GM12878 (cell line): ENCODE measurements around the gene ART3. TPM values are rescaled to one million over a fixed set of nuclear protein-coding genes. Genes with fewer than 3 reads are reported as not detected.
A peak's percentile ranks its signal among the peaks of the same experiment; 100 is the strongest.

Source experiments
- ATF2 ChIP-seq: IDR thresholded peaks from 2 replicates; pipeline ENCODE4 v1.6.1; 2012; ENCODE audit warnings: low read length, inconsistent platforms
- BCL11A ChIP-seq: IDR thresholded peaks from 2 replicates; pipeline ENCODE4 v1.6.1; 2011; ENCODE audit warnings: low read depth, low read length
- CHD4 ChIP-seq: fragments of 200-600 bp; sonication (generic); IDR thresholded peaks from 2 replicates; pipeline ENCODE4 v1.6.1; 2016; ENCODE audit warnings: mild to moderate bottlenecking
- CTCF ChIP-seq, 3 experiments: IDR thresholded peaks in 2 of 3; conservative IDR thresholded peaks in 1 of 3; 2 replicates each; pipeline ENCODE4 v1.5.1; 2011; ENCODE audit warnings: low read depth in 3 of 3, low read length in 3 of 3, mild to moderate bottlenecking in 3 of 3, control low read depth in 2 of 3, moderate library complexity in 2 of 3, inconsistent platforms in 1 of 3, mixed read lengths in 1 of 3; ENCODE audit not compliant: control insufficient read depth in 2 of 3, insufficient read depth in 1 of 3; ENCODE audit errors: extremely low read depth in 1 of 3
- EGR1 ChIP-seq, 2 experiments: IDR thresholded peaks; 1 replicate in 1 of 2; 2 replicates in 1 of 2; pipeline ENCODE4 v1.6.1; 2011 to 2012; ENCODE audit warnings: low read depth in 2 of 2, low read length in 2 of 2, borderline replicate concordance in 1 of 2, mild to moderate bottlenecking in 1 of 2, moderate library complexity in 1 of 2
- ELK1 ChIP-seq: IDR thresholded peaks from 2 replicates; pipeline ENCODE4 v1.6.1; 2012; ENCODE audit warnings: low read depth, low read length, improper control_type of control experiment
- EZH2 ChIP-seq: IDR thresholded peaks from 2 replicates; pipeline ENCODE4 v1.6.1; 2012; ENCODE audit warnings: low read depth, mild to moderate bottlenecking, control low read depth, inconsistent platforms, low read length, borderline replicate concordance; ENCODE audit not compliant: control insufficient read depth
- HDAC6 ChIP-seq: fragments of 200-600 bp; sonication (generic); IDR thresholded peaks from one replicate; pipeline ENCODE4 v1.8.0; 2017; ENCODE audit warnings: antibody characterized with exemption; ENCODE audit not compliant: unreplicated experiment
- IKZF2 ChIP-seq, 2 experiments: fragments of 450-650 bp; IDR thresholded peaks; 2 replicates each; pipeline ENCODE4 v1.6.1; 2017; ENCODE audit warnings: mild to moderate bottlenecking in 2 of 2, moderate library complexity in 2 of 2
- MYB ChIP-seq: fragments of 150-350 bp; IDR thresholded peaks from 2 replicates; pipeline ENCODE4 v1.6.1; 2014; ENCODE audit warnings: mild to moderate bottlenecking, low read depth, low read length, borderline replicate concordance
- NBN ChIP-seq: fragments of 450-650 bp; IDR thresholded peaks from 2 replicates; pipeline ENCODE4 v1.6.1; 2016
- NFIC ChIP-seq: IDR thresholded peaks from 2 replicates; pipeline ENCODE4 v1.6.1; 2012; ENCODE audit warnings: low read depth, mild to moderate bottlenecking, inconsistent platforms, low read length, moderate library complexity
- NR2C2 ChIP-seq: IDR thresholded peaks from 2 replicates; pipeline ENCODE4 v1.6.1; 2011; ENCODE audit warnings: borderline replicate concordance, low read depth; ENCODE audit not compliant: control insufficient read depth, insufficient read length
- NR2F1 ChIP-seq: fragments of 450-650 bp; conservative IDR thresholded peaks from 2 replicates; pipeline ENCODE4 v1.6.1; 2017; ENCODE audit warnings: mild to moderate bottlenecking
- PKNOX1 ChIP-seq: fragments of 450-650 bp; IDR thresholded peaks from 2 replicates; pipeline ENCODE4 v1.6.1; 2016; ENCODE audit warnings: mild to moderate bottlenecking
- RFX5 ChIP-seq: IDR thresholded peaks from 2 replicates; pipeline ENCODE4 v1.6.1; 2011; ENCODE audit warnings: low read depth, low read length, improper control_type of control experiment
- RUNX3 ChIP-seq: IDR thresholded peaks from 2 replicates; pipeline ENCODE4 v1.6.1; 2012; ENCODE audit warnings: low read length, inconsistent platforms
- SMARCA5 ChIP-seq: fragments of 450-650 bp; IDR thresholded peaks from 2 replicates; pipeline ENCODE4 v1.6.1; 2017; ENCODE audit warnings: mild to moderate bottlenecking
- TARDBP ChIP-seq: IDR thresholded peaks from 2 replicates; pipeline ENCODE4 v1.6.1; 2016; ENCODE audit warnings: borderline replicate concordance
- ZBTB4 ChIP-seq: fragments of 450-650 bp; formaldehyde crosslinking; IDR thresholded peaks from 2 replicates; pipeline ENCODE4 v1.4.0; 2022; ENCODE audit warnings: mild to moderate bottlenecking, moderate library complexity
- polyA plus RNA-seq, 11 experiments: library from polyadenylated mRNA; depleted of rRNA in 4 of 11; unstranded in 6 of 11; stranded (reverse) in 5 of 11; fragments of >200 nt; fragmentation: Nextera tagmentation in 4 of 11; fragmentation: Illumina TruSeq in 1 of 11; extraction: Ambion mirVana in 4 of 11; extraction: Trizol in 1 of 11; gene quantifications; 1 replicate in 1 of 11; 2 replicates in 10 of 11; pipeline versions ENCODE4 v1.2.1 to v1.2.3, GENCODE V29; 2011 to 2016; ENCODE audit warnings: inconsistent platforms in 2 of 11, missing spikeins in 2 of 11, low read depth in 1 of 11
- total RNA-seq, 4 experiments: library from RNA; depleted of rRNA in 3 of 4; stranded (reverse); fragments of >200 nt in 3 of 4; fragmentation: Illumina TruSeq in 1 of 4; extraction: Trizol in 1 of 4; gene quantifications; 2 replicates each; pipeline versions ENCODE4 v1.2.1 to v1.2.3, GENCODE V29; 2013 to 2021

ART3 gene
- total and polyA plus RNA-seq, 10 of the 15 experiments (the other 5 are each of a cell fraction or from before 2014, with no cell fraction given) = 0.18 to 0.50 (median 0.26) TPM; not detected in 6

- TF ChIP-seq CTCF (IDR thresholded peaks at IDR 0.05 in 2 of 3, conservative IDR thresholded peaks at IDR 0.05 in 1 of 3; ENCODE audit: control insufficient read depth in 2 of 3, extremely low read depth in 1 of 3, insufficient read depth in 1 of 3, low read depth in 3 of 3, low read length in 3 of 3) (no peak), ZBTB4 (CRISPR knock-in tag) (no peak), HDAC6 (no peak), MYB (no peak), BCL11A (peak; percentile 70; the same call in 1 of the 2 replicates), SMARCA5 (no peak), CHD4 (no peak), NBN (no peak), EZH2 (no peak), IKZF2 (IDR thresholded peaks at IDR 0.05) (peak; percentile 76 to 82), NR2F1 (peak; percentile 94), ELK1 (no peak), RFX5 (no peak), EGR1 (IDR thresholded peaks at IDR 0.05; ENCODE audit: borderline replicate concordance in 1 of 2, low read depth in 2 of 2, low read length in 2 of 2) (no peak), ATF2 (peak; percentile 99), NFIC (peak; percentile 100), TARDBP (0 out of 2 replicates have a peak, but pooled peaks have one; percentile 20), RUNX3 (peak; percentile 85), PKNOX1 (no peak), NR2C2 (no peak)
Measured at GRCh38 chr4:76058302-76058701, 16.2 kb upstream of the ART3 start (continued).
